Measurements from ENCODE around the gene TNRC18. TPM values are rescaled to one million over a fixed set of nuclear protein-coding genes. Genes with fewer than 3 reads are reported as not detected.

The TNRC18 gene
- total RNA-seq, 5 donors from 2014 or later (not counting 1 experiment from before 2014, with no cell fraction given) = 58.8 to 71.0 (median 62.6) TPM

DNA sequence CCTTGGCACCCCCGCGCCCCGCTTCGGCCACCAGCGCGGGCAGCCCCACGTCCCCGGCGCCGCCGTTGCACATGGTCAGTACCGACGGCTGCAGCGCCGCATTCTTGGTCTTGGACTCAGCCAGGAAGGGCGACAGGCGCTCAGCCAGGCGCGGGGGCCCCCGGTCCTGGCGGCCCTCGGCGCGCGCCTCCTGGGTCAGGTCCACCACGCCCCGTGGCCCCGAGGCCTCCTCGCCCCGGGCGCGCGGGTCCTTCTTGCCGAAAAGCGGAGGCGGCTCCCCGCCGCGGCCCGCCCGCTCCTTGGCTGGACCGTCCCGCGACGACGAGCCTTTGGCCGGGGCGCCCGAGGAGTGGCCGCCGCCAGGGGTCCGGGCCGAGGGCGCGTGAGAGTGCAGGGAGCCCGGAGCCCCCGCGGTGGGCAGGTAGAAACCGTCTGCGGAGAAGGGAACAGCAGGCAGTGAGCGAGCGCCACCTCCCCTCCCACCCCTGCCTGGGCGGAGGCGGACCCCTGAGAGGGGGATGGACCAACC, 34.7 kb downstream of the TNRC18 start:
- H3K27me3 ChIP-seq (replicated peaks in 1 of 2; ENCODE audit: control insufficient read depth in 2 of 2, extremely low read depth in 1 of 2, insufficient read depth in 2 of 2, low read length in 1 of 2) = no peaks in the 10 kb centered on the region
- ChIA-PET POLR2A (no interaction called here), CTCF (no interaction called here)
- no peak overlapping the region for H3K4me3 ChIP-seq (ENCODE audit: control insufficient read depth in 1 of 2, extremely low read depth in 1 of 2, low read length in 1 of 2)
- H3K27ac ChIP-seq (ENCODE audit: low read length) = no peak overlapping the region
- H3K9me3 ChIP-seq = no peaks in the 10 kb centered on the region
- Mint-ChIP-seq H3K9me3 (no peaks in the 10 kb centered on the region), H3K27me3 (no peaks in the 10 kb centered on the region), H3K4me1 (peaks cover 18 to 35% (median 27%) of the 10 kb centered on the region in 3 donors), H3K4me3 (no peak overlapping the region), H3K36me3 (peaks cover 23% of the 10 kb centered on the region), H3K27ac (no peak overlapping the region)
- peaks cover 21 to 61% of the 10 kb centered on the region in 2 donors for H3K36me3 ChIP-seq (ENCODE audit: control insufficient read depth in 2 of 2, extremely low read depth in 1 of 2, insufficient read depth in 1 of 2, low read length in 1 of 2)
- DNase-seq (no peak), ATAC-seq (replicated peaks in 1 of 4) (no peak)
- H3K4me1 ChIP-seq (ENCODE audit: control insufficient read depth in 1 of 2, extremely low read depth in 1 of 2, insufficient read depth in 2 of 2, low read length in 2 of 2) = peaks cover 0 to 37% of the 10 kb centered on the region in 2 experiments
- 98% methylated on average over 48 of the region's 64 CpGs for WGBS (ENCODE audit: insufficient coverage)

DNA sequence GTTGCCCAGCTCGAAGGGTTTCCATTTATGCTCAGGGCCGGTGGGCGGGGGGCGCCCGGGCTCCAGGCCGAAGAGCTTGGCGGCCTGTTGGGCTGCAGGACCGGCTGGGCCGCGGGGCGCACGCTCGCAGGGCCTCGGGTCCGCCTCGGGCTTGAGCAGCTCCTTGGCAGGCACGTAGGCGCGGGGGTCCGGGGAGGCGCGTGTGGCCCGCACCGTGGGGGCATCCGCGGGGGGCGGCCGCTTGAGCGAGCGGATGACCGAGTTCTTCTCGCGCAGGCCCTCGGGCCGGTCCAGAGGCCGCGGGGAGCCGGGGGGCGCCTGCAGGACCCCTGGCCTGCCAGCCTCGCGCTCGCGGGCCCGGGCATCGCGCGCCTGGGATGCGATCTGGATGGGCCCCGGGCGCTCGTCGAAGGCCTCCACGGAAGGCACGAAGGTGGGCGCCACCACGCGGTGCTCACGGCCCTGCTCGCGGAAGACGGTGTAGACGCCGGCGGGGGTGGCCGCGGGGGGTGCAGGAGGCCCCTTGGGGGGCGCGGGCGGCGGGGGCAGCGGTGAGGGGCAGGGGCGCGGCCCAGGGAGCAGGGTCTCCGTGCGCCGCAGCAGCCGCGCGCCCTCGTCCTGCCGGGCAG, 35.2 kb downstream of the TNRC18 start:
- Histone ChIP-seq H3K27ac (ENCODE audit: low read length) (no peak overlapping the region), H3K36me3 (ENCODE audit: control insufficient read depth in 2 of 2, extremely low read depth in 1 of 2, insufficient read depth in 1 of 2, low read length in 1 of 2) (peaks cover 17 to 55% of the 10 kb centered on the region in 2 donors), H3K4me3 (ENCODE audit: control insufficient read depth in 1 of 2, extremely low read depth in 1 of 2, low read length in 1 of 2) (no peak overlapping the region), H3K27me3 (replicated peaks in 1 of 2; ENCODE audit: control insufficient read depth in 2 of 2, extremely low read depth in 1 of 2, insufficient read depth in 2 of 2, low read length in 1 of 2) (no peaks in the 10 kb centered on the region), H3K4me1 (ENCODE audit: control insufficient read depth in 1 of 2, extremely low read depth in 1 of 2, insufficient read depth in 2 of 2, low read length in 2 of 2) (peaks cover 0 to 37% of the 10 kb centered on the region in 2 experiments), H3K9me3 (no peaks in the 10 kb centered on the region)
- DNase-seq (no peak), ATAC-seq (replicated peaks in 1 of 4) (no peak)
- Mint-ChIP-seq H3K4me1 (peaks cover 13 to 32% (median 24%) of the 10 kb centered on the region in 3 donors), H3K36me3 (peaks cover 20% of the 10 kb centered on the region), H3K27me3 (no peaks in the 10 kb centered on the region), H3K27ac (no peak overlapping the region), H3K9me3 (no peaks in the 10 kb centered on the region), H3K4me3 (no peak overlapping the region)
- POLR2A ChIA-PET = no interaction called here
- WGBS (ENCODE audit: insufficient coverage) = 96% methylated on average over 79 of the region's 81 CpGs
- CTCF ChIA-PET = interaction anchor here in 1 of 2 donors (0.6 kb wide), 1 partner anchor 100 kb away, joined by 4 read pairs; no protein-coding TSS in a partner anchor

DNA sequence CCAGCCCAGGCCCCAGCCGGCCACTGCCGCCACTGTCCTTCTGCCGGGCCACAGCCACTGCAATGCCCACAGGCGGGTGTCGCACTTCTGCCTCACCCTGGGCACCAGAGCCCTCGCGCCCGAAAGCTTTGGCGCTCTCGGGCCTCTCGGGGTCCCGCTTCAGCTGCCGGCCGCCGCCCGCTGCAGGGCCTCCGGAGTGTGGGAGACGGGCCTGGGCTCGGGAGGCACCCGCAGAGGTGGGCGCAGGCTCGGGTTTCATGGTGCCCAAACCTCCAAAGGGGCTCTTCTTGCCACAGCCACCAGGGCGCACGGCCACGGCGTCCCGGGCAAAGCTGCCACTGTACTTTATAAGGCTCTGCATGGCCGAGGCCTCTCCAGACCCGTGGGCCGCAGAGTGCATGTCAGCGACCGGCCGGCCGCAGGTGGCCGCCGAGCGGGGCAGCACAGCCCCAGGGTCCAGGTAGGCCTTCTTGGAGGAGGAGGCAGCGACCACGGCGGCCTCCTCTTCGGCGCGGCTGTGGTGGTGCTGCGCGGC, 35.9 kb downstream of the TNRC18 start:
- DNase-seq (no peak), ATAC-seq (replicated peaks in 1 of 4) (no peak)
- no peak overlapping the region for H3K4me3 Mint-ChIP-seq
- no peak overlapping the region for H3K27ac Mint-ChIP-seq
- ChIA-PET POLR2A (no interaction called here), CTCF (interaction anchor here in 1 of 2 donors (0.6 kb wide), 1 partner anchor 101 kb away, joined by 4 read pairs; no protein-coding TSS in a partner anchor)
- H3K9me3 Mint-ChIP-seq = no peaks in the 10 kb centered on the region
- Histone ChIP-seq H3K4me3 (ENCODE audit: control insufficient read depth in 1 of 2, extremely low read depth in 1 of 2, low read length in 1 of 2) (no peak overlapping the region), H3K27ac (ENCODE audit: low read length) (no peak overlapping the region), H3K9me3 (no peaks in the 10 kb centered on the region), H3K4me1 (ENCODE audit: control insufficient read depth in 1 of 2, extremely low read depth in 1 of 2, insufficient read depth in 2 of 2, low read length in 2 of 2) (peaks cover 0 to 37% of the 10 kb centered on the region in 2 experiments), H3K27me3 (replicated peaks in 1 of 2; ENCODE audit: control insufficient read depth in 2 of 2, extremely low read depth in 1 of 2, insufficient read depth in 2 of 2, low read length in 1 of 2) (no peaks in the 10 kb centered on the region), H3K36me3 (ENCODE audit: control insufficient read depth in 2 of 2, extremely low read depth in 1 of 2, insufficient read depth in 1 of 2, low read length in 1 of 2) (peaks cover 17 to 49% of the 10 kb centered on the region in 2 donors)
- WGBS (ENCODE audit: insufficient coverage) = 95% methylated on average over 33 of the region's 45 CpGs
- H3K27me3 Mint-ChIP-seq = no peaks in the 10 kb centered on the region
- peaks cover 13 to 31% (median 25%) of the 10 kb centered on the region in 3 donors for H3K4me1 Mint-ChIP-seq
- peaks cover 14% of the 10 kb centered on the region for H3K36me3 Mint-ChIP-seq

DNA sequence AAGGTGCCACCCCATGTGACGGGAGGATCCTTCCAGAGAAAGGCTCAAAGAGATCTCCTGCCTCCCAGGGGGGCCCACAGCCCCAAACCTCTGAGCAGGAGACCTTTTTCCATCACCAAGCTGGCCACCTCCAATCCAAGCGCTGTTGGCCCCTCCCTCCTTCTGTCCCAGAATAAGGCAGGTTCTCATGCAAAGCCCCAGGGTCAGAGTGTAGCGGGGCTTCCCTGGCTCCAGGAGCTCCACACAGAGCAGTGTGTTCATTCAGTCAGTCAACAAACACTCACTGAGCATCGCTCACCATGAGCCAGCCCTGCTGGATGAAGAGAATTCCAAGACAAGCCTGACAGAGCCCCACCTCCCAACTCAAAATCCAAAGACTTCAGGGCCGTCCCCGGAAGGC, 39.0 kb downstream of the TNRC18 start:
- H3K27me3 ChIP-seq (replicated peaks in 1 of 2; ENCODE audit: control insufficient read depth in 2 of 2, extremely low read depth in 1 of 2, insufficient read depth in 2 of 2, low read length in 1 of 2) = no peaks in the 10 kb centered on the region
- H3K9me3 Mint-ChIP-seq = no peaks in the 10 kb centered on the region
- ATAC-seq (replicated peaks in 1 of 4) (no peak), DNase-seq (no peak)
- ChIA-PET POLR2A (interaction anchor here in 1 of 2 donors (0.6 kb wide), 1 partner anchor 349 kb away, joined by 5 read pairs; no protein-coding TSS in a partner anchor), CTCF (interaction anchor here in 1 of 2 donors (0.6 kb wide), 1 partner anchor 93 kb away, joined by 9 read pairs; no protein-coding TSS in a partner anchor)
- H3K36me3 ChIP-seq (ENCODE audit: control insufficient read depth in 2 of 2, extremely low read depth in 1 of 2, insufficient read depth in 1 of 2, low read length in 1 of 2) = peaks cover 13 to 30% of the 10 kb centered on the region in 2 donors
- no peaks in the 10 kb centered on the region for H3K9me3 ChIP-seq
- no peak overlapping the region for H3K4me3 ChIP-seq (ENCODE audit: control insufficient read depth in 1 of 2, extremely low read depth in 1 of 2, low read length in 1 of 2)
- no peak overlapping the region for H3K4me3 Mint-ChIP-seq
- H3K27me3 Mint-ChIP-seq = no peaks in the 10 kb centered on the region
- H3K27ac Mint-ChIP-seq = no peak overlapping the region
- 100% methylated on average over 6 of the region's 6 CpGs for WGBS (ENCODE audit: insufficient coverage)
- peaks cover 0 to 49% of the 10 kb centered on the region in 2 experiments for H3K4me1 ChIP-seq (ENCODE audit: control insufficient read depth in 1 of 2, extremely low read depth in 1 of 2, insufficient read depth in 2 of 2, low read length in 2 of 2)
- peaks cover 26 to 41% (median 39%) of the 10 kb centered on the region in 3 donors for H3K4me1 Mint-ChIP-seq
- peaks cover 10% of the 10 kb centered on the region for H3K36me3 Mint-ChIP-seq
- no peak overlapping the region for H3K27ac ChIP-seq (ENCODE audit: low read length)

DNA sequence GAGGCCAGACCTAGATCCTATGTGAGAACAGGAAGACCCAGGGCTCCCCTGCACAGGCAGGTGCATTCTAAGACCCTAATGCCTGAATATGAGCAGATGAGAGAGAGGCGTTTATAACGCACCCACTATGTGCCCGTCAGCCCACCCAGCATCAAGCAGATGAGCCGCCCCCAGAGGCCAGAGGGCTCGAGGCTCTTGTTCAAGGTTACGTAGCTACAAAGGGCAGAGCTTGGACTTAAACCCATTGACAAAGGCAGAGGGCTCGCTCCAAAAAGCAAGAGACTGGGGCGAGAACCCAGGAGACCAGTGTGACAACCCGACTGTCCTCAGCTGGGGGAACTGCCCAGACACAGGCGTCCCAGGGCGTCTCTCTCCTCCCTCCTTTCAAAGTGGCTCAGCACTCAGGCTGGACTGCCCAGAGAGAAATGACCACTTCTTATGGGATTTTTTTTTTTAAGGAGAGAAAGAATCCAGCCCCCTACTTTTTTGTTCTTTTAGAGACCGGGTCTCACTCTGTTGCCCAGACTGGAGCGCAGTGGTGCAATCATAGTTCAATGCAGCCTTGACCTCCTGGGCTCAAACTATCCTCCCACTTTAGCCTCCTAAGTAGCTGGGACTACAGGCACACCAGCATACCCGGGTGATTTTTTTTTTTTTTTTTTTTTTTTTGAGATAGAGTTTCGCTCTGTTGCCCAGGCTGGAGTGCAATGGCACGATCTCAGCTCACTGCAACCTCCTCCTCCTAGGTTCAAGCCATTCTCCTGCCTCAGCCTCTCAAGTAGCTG, 40.1 kb downstream of the TNRC18 start:
- Mint-ChIP-seq H3K27ac (no peak overlapping the region), H3K4me3 (peak overlapping the region in 1 of 3 donors; percentile 41), H3K36me3 (peaks cover 8% of the 10 kb centered on the region), H3K9me3 (no peaks in the 10 kb centered on the region), H3K27me3 (no peaks in the 10 kb centered on the region), H3K4me1 (peaks cover 30 to 41% (median 39%) of the 10 kb centered on the region in 3 donors)
- WGBS (ENCODE audit: insufficient coverage) = 99% methylated on average over 10 of the region's 16 CpGs
- H3K4me1 ChIP-seq (ENCODE audit: control insufficient read depth in 1 of 2, extremely low read depth in 1 of 2, insufficient read depth in 2 of 2, low read length in 2 of 2) = peaks cover 0 to 49% of the 10 kb centered on the region in 2 experiments
- CTCF ChIA-PET = interaction anchor here in 1 of 2 donors (0.6 kb wide), 2 partner anchors 33 to 684 kb away, joined by 3 to 5 read pairs; no protein-coding TSS in a partner anchor
- H3K27ac ChIP-seq (ENCODE audit: low read length) = no peak overlapping the region
- peaks cover 13 to 25% of the 10 kb centered on the region in 2 donors for H3K36me3 ChIP-seq (ENCODE audit: control insufficient read depth in 2 of 2, extremely low read depth in 1 of 2, insufficient read depth in 1 of 2, low read length in 1 of 2)
- H3K27me3 ChIP-seq (replicated peaks in 1 of 2; ENCODE audit: control insufficient read depth in 2 of 2, extremely low read depth in 1 of 2, insufficient read depth in 2 of 2, low read length in 1 of 2) = no peaks in the 10 kb centered on the region
- ATAC-seq (replicated peaks in 1 of 4) (no peak), DNase-seq (no peak)
- H3K4me3 ChIP-seq (ENCODE audit: control insufficient read depth in 1 of 2, extremely low read depth in 1 of 2, low read length in 1 of 2) = no peak overlapping the region
- no peaks in the 10 kb centered on the region for H3K9me3 ChIP-seq
- POLR2A ChIA-PET = interaction anchor here in 1 of 2 donors (0.9 kb wide), 1 partner anchor 13 kb away, joined by 3 read pairs; no protein-coding TSS in a partner anchor
